ENCODE measurements around the gene PHACTR1. TPM values are rescaled to one million over a fixed set of nuclear protein-coding genes. Genes with fewer than 3 reads are reported as not detected.

PHACTR1 gene
- total RNA-seq, 1 donor from 2014 or later = 72.8 TPM

DNA sequence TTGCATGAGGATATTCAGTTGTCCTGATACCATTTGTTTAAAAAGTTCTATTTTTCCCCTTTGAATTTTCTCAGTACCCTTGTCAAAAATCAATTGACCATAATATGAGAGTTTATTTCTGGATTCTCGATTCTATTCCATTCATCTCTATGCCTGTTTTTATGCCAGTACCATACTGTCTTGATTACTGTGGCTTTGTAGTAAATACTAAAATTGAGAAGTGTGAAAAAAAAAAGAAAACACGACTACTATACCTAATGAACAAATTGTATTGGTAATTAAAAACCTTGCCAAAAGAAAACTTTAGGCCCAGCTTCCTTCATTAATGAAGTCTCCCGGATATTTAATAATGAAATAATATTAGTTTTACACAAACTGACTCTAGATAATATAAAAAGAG lies 426.0 kb downstream of the PHACTR1 start:
- TF ChIP-seq, protein P1, sequence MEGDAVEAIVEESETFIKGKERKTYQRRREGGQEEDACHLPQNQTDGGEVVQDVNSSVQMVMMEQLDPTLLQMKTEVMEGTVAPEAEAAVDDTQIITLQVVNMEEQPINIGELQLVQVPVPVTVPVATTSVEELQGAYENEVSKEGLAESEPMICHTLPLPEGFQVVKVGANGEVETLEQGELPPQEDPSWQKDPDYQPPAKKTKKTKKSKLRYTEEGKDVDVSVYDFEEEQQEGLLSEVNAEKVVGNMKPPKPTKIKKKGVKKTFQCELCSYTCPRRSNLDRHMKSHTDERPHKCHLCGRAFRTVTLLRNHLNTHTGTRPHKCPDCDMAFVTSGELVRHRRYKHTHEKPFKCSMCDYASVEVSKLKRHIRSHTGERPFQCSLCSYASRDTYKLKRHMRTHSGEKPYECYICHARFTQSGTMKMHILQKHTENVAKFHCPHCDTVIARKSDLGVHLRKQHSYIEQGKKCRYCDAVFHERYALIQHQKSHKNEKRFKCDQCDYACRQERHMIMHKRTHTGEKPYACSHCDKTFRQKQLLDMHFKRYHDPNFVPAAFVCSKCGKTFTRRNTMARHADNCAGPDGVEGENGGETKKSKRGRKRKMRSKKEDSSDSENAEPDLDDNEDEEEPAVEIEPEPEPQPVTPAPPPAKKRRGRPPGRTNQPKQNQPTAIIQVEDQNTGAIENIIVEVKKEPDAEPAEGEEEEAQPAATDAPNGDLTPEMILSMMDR (IDR thresholded peaks at IDR 0.05) = no peak
- DNase-seq (no peak), ATAC-seq (no peak)
- H3K9me3 ChIP-seq = no peaks in the 10 kb centered on the region
- intact Hi-C loops (cut with DNase I) = no loop called here
- H3K4me3 ChIP-seq = no peak overlapping the region
- no peak overlapping the region for H3K27ac ChIP-seq
- no peaks in the 10 kb centered on the region for H3K4me1 ChIP-seq
- no peaks in the 10 kb centered on the region for H3K27me3 ChIP-seq
- H3K36me3 ChIP-seq = no peaks in the 10 kb centered on the region

DNA sequence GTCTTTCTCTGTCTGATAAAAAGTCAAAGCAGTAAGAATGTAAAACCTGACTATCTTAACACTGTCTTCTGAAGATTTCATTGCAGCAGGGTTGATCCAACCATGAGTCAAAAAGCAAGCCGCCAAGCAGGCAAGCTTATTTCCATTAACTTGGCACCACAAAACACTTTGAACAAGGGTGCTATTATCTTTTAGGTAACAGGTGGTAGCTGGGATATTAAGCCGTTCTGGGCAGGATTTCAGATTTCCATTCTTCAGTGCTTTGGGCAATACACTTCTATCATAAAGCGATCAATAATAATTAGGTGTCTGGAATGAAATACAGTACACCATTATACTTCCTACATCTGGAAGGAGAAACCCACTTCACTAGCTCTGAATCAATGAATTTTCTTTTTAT lies 429.9 kb downstream of the PHACTR1 start:
- Histone ChIP-seq H3K4me3 (no peak overlapping the region), H3K27me3 (no peaks in the 10 kb centered on the region), H3K4me1 (no peaks in the 10 kb centered on the region), H3K9me3 (no peaks in the 10 kb centered on the region), H3K27ac (no peak overlapping the region), H3K36me3 (no peaks in the 10 kb centered on the region)
- intact Hi-C loops (cut with DNase I) = no loop called here
- ATAC-seq (no peak), DNase-seq (no peak)
- TF ChIP-seq, protein P1 (IDR thresholded peaks at IDR 0.05) = no peak

DNA sequence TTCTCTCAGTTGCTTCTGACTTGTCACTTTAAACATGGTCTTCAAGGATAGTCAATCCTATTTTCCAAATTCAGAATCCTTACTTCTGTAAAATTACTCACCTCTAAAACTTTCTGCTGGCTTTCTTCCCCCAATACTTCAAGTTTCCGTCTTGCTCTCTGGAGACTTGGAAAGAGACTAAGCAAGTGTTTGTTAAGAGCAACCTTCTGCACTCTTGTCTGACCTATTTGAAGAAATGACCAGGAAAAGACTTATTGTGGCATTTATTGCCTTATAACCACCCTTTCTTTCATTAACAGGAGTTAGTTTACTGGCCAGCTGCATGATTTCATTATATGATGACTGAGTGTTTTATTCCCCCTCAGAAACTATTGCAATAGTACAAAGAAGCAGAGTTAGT lies 430.8 kb downstream of the PHACTR1 start:
- ATAC-seq (no peak), DNase-seq (no peak)
- TF ChIP-seq, protein P1 (IDR thresholded peaks at IDR 0.05) = no peak
- no peaks in the 10 kb centered on the region for H3K27me3 ChIP-seq
- no peaks in the 10 kb centered on the region for H3K9me3 ChIP-seq
- no peak overlapping the region for H3K4me3 ChIP-seq
- no peaks in the 10 kb centered on the region for H3K4me1 ChIP-seq
- H3K27ac ChIP-seq = no peak overlapping the region
- no peaks in the 10 kb centered on the region for H3K36me3 ChIP-seq
- intact Hi-C loops (cut with DNase I) = no loop called here

DNA sequence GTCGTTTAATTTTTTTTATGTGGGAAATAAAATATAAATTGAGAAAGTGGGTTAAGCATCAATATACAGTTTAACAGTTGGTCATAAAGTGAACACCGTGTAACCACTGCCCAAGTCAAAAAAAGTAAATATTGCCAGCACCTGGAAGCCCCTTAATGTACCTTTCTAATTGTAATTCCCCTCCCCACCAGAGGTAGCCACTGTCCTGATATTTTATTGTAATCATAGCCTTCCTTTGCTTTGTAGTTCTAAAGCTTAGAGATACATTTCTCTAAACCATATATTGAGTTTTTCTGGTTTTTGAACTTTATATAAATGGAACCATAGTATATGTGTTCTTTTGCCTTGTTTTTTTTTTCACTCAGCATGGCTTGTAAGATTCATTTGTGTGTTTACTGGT lies 431.2 kb downstream of the PHACTR1 start:
- Histone ChIP-seq H3K4me1 (no peaks in the 10 kb centered on the region), H3K27me3 (no peaks in the 10 kb centered on the region), H3K4me3 (no peak overlapping the region), H3K36me3 (no peaks in the 10 kb centered on the region), H3K9me3 (no peaks in the 10 kb centered on the region), H3K27ac (no peak overlapping the region)
- no peak for DNase-seq
- intact Hi-C loops (cut with DNase I) = no loop called here
- no peak for ATAC-seq
- TF ChIP-seq, protein P1 (IDR thresholded peaks at IDR 0.05) = no peak

DNA sequence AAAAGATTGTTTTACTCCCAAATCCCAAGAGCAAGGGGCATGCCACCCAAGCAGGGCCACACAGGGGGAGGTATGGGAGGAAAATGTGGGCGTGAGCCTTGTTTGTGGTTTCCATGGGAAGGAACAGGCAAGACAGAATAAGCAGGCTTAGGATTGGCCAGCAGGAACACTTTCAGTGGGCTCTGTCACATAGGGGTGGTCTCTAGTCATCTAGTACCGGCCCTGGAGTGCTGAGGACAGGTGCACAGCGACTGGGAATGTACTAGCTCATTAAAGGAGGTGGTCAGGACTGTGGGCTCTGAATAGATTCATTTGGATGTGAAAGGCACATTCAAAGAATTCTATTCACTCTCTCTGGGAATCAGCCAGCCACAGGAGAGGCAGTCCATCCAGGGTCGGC lies 436.2 kb downstream of the PHACTR1 start:
- no peaks in the 10 kb centered on the region for H3K9me3 ChIP-seq
- ATAC-seq = no peak
- no peak for DNase-seq
- no peaks in the 10 kb centered on the region for H3K27me3 ChIP-seq
- intact Hi-C loops (cut with DNase I) = no loop called here
- H3K4me1 ChIP-seq = no peaks in the 10 kb centered on the region
- TF ChIP-seq, protein P1 (IDR thresholded peaks at IDR 0.05) = no peak
- no peak overlapping the region for H3K27ac ChIP-seq
- H3K36me3 ChIP-seq = no peaks in the 10 kb centered on the region
- no peak overlapping the region for H3K4me3 ChIP-seq

DNA sequence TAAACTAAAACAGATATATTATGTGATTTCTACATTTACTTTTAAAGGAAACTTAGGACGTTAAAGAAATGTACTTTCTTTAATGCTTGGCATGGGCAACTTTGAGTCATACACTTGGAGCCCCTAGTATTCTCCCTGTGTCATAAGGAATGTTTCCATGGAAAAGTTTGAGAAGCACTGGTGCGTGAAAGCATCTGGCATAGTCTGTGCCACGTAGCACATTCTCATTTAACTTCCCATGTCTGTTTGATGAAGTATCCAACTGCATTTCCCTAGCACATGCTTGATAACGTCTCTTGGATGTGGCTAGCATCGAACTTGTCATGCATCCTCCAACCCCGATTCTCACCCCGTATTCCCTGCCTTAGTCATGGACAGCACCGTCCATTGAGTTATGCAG lies 439.8 kb downstream of the PHACTR1 start:
- no peaks in the 10 kb centered on the region for H3K9me3 ChIP-seq
- intact Hi-C loops (cut with DNase I) = no loop called here
- ATAC-seq = no peak
- H3K4me1 ChIP-seq = no peaks in the 10 kb centered on the region
- TF ChIP-seq, protein P1 (IDR thresholded peaks at IDR 0.05) = no peak
- no peaks in the 10 kb centered on the region for H3K27me3 ChIP-seq
- no peak for DNase-seq
- H3K4me3 ChIP-seq = no peak overlapping the region
- H3K27ac ChIP-seq = no peak overlapping the region
- H3K36me3 ChIP-seq = no peaks in the 10 kb centered on the region

All from upper lobe of right lung (tissue), 1 donor.